H1 (cell line): ENCODE measurements around the gene TLCD2.

Source experiments
- CHD2 ChIP-seq: IDR thresholded peaks from 2 replicates; pipeline ENCODE4 v1.6.1; 2012; ENCODE audit warnings: low read length, improper control_type of control experiment
- CTBP2 ChIP-seq: IDR thresholded peaks from 2 replicates; pipeline ENCODE4 v1.7.0; 2011; ENCODE audit warnings: borderline replicate concordance, mild to moderate bottlenecking, moderate library complexity, mixed read lengths, low read length; ENCODE audit not compliant: insufficient read depth, insufficient read length
- EZH2 ChIP-seq: fragments of 200-600 bp; sonication (generic); IDR thresholded peaks from 2 replicates; pipeline ENCODE4 v1.7.1; 2012; ENCODE audit warnings: low read depth, mild to moderate bottlenecking, moderate library complexity, low read length, inconsistent platforms; ENCODE audit not compliant: severe bottlenecking
- JUN ChIP-seq: IDR thresholded peaks from 2 replicates; pipeline ENCODE4 v1.6.1; 2011; ENCODE audit warnings: low read depth, mild to moderate bottlenecking, improper control_type of control experiment, low read length
- NRF1 ChIP-seq: IDR thresholded peaks from 2 replicates; pipeline ENCODE4 v1.6.1; 2011; ENCODE audit warnings: mild to moderate bottlenecking, low read depth, low read length, improper control_type of control experiment
- POLR2A ChIP-seq, 2 experiments: IDR thresholded peaks; 1 replicate in 1 of 2; 2 replicates in 1 of 2; pipeline ENCODE4 v1.6.1; 2011; ENCODE audit warnings: low read depth in 2 of 2, low read length in 2 of 2, mild to moderate bottlenecking in 2 of 2; ENCODE audit errors: control extremely low read depth in 1 of 2
- POLR2AphosphoS5 ChIP-seq: IDR thresholded peaks from 2 replicates; pipeline ENCODE4 v1.6.1; 2011; ENCODE audit warnings: low read depth, low read length
- RFX5 ChIP-seq: IDR thresholded peaks from 2 replicates; pipeline ENCODE4 v1.6.1; 2011; ENCODE audit warnings: low read depth, low read length, improper control_type of control experiment, borderline replicate concordance
- SP1 ChIP-seq: IDR thresholded peaks from 2 replicates; pipeline ENCODE4 v1.6.1; 2011; ENCODE audit warnings: low read depth, low read length
- SP2 ChIP-seq: IDR thresholded peaks from 2 replicates; pipeline ENCODE4 v1.6.1; 2012; ENCODE audit warnings: mild to moderate bottlenecking, low read length, inconsistent platforms
- TCF12 ChIP-seq: IDR thresholded peaks from 2 replicates; pipeline ENCODE4 v1.6.1; 2011; ENCODE audit warnings: low read depth, mild to moderate bottlenecking, low read length
- TF ChIP-seq, protein P1 (sequence below), 3 experiments: IDR thresholded peaks; 1 replicate in 2 of 3; 2 replicates in 1 of 3; pipeline versions ENCODE4 v1.5.1 to v1.6.1; 2011; ENCODE audit warnings: low read length in 3 of 3, mild to moderate bottlenecking in 3 of 3, inconsistent platforms in 2 of 3, low read depth in 1 of 3, moderate library complexity in 1 of 3; ENCODE audit not compliant: insufficient read depth in 1 of 3; ENCODE audit errors: control extremely low read depth in 1 of 3
- TF ChIP-seq, protein P2 (sequence below): IDR thresholded peaks from 2 replicates; pipeline ENCODE4 v1.6.1; 2012; ENCODE audit warnings: inconsistent platforms

DNA sequence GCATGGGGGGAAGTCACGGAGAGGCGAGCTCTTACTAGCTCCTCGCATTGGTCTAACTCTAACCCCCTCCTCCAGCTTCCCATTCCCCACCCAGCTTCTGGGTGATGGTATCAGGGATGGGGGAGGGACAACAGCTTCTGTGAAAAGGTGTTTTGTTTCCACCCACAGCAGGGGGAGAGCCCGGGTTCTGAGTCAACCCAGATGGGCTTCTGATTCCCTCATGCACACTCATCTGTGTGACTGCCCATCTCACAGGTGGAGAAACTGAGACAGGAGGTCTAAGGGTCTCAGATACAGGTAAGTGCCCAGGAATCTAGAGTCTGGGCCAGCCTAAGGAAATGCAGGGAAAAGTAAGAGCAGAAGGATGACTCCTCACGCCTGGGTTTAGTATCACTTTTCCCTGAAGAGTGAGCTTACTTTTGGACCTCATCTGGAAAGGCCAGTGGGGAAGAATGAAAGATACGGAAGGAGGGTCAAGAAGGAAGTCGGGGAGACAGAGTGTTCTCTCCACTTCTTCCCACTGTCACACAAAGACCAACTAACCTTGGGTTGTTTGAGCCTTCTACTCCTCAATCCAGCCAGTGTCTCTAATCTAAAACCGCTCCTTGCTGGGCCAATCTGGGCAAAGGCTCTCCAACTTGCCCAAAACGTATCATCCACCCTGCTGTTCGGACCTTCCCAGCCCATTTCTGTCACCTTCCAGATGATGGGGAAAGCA is 3.1 kb upstream of the TLCD2 start:
- TF ChIP-seq, protein P1, sequence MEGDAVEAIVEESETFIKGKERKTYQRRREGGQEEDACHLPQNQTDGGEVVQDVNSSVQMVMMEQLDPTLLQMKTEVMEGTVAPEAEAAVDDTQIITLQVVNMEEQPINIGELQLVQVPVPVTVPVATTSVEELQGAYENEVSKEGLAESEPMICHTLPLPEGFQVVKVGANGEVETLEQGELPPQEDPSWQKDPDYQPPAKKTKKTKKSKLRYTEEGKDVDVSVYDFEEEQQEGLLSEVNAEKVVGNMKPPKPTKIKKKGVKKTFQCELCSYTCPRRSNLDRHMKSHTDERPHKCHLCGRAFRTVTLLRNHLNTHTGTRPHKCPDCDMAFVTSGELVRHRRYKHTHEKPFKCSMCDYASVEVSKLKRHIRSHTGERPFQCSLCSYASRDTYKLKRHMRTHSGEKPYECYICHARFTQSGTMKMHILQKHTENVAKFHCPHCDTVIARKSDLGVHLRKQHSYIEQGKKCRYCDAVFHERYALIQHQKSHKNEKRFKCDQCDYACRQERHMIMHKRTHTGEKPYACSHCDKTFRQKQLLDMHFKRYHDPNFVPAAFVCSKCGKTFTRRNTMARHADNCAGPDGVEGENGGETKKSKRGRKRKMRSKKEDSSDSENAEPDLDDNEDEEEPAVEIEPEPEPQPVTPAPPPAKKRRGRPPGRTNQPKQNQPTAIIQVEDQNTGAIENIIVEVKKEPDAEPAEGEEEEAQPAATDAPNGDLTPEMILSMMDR (IDR thresholded peaks at IDR 0.05; ENCODE audit: control extremely low read depth in 1 of 3, insufficient read depth in 1 of 3, low read depth in 1 of 3, low read length in 3 of 3) = no peak
- TF ChIP-seq, protein P2, sequence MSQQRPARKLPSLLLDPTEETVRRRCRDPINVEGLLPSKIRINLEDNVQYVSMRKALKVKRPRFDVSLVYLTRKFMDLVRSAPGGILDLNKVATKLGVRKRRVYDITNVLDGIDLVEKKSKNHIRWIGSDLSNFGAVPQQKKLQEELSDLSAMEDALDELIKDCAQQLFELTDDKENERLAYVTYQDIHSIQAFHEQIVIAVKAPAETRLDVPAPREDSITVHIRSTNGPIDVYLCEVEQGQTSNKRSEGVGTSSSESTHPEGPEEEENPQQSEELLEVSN = no peak
- TF ChIP-seq TCF12 (no peak), CTBP2 (no peak), POLR2A (IDR thresholded peaks at IDR 0.05; ENCODE audit: control extremely low read depth in 1 of 2, low read depth in 2 of 2, low read length in 2 of 2) (no peak), RFX5 (no peak), JUN (no peak), POLR2AphosphoS5 (no peak), SP2 (no peak), NRF1 (no peak), EZH2 (no peak), SP1 (no peak), CHD2 (no peak)
